Heart right ventricle (tissue), 16 donors: ENCODE results near the gene FRMD4B. TPM values are rescaled to one million over a fixed set of nuclear protein-coding genes. Genes with fewer than 3 reads are reported as not detected.

Source experiments
- ATAC-seq, 8 donors: fragments of 200-7000 bp; cut with Tn5 transposase; one replicate each; pipeline ENCODE4 v1.9.1; 2020; ENCODE audit warnings: mild to moderate bottlenecking in 8 of 8, moderate library complexity in 8 of 8, moderate number of reproducible peaks in 1 of 8
- DNase-seq, 2 donors: peaks; one replicate each; pipeline ENCODE4 v3.0.0-alpha.2; 2020
- H3K27ac ChIP-seq, 10 donors: fragments of 200-600 bp; sonication (generic) in 2 of 10; one replicate each; pipeline versions ENCODE4 v1.5.0 to v1.8.0; 2020 to 2022; ENCODE audit warnings: mild to moderate bottlenecking in 3 of 10
- H3K27me3 ChIP-seq, 7 donors: fragments of 200-600 bp; one replicate each; pipeline ENCODE4 v1.8.0; 2021 to 2022; ENCODE audit warnings: mild to moderate bottlenecking in 2 of 7
- H3K36me3 ChIP-seq, 9 donors: fragments of 200-600 bp; sonication (generic) in 1 of 9; one replicate each; pipeline versions ENCODE4 v1.5.0 to v1.8.0; 2020 to 2022; ENCODE audit warnings: mild to moderate bottlenecking in 2 of 9
- H3K4me1 ChIP-seq, 9 donors: fragments of 200-600 bp; sonication (generic) in 1 of 9; one replicate each; pipeline versions ENCODE4 v1.5.0 to v1.8.0; 2020 to 2022; ENCODE audit warnings: mild to moderate bottlenecking in 4 of 9
- H3K4me3 ChIP-seq, 10 donors: fragments of 200-600 bp; sonication (generic) in 2 of 10; one replicate each; pipeline versions ENCODE4 v1.5.0 to v1.8.0; 2020 to 2022; ENCODE audit warnings: mild to moderate bottlenecking in 7 of 10, moderate library complexity in 2 of 10
- H3K9me3 ChIP-seq, 11 donors: fragments of 200-600 bp in 10 of 11; sonication (generic) in 2 of 11; one replicate each; pipeline versions ENCODE4 v1.5.0 to v1.8.0; 2013 to 2022; ENCODE audit warnings: mild to moderate bottlenecking in 2 of 11, control low read depth in 1 of 11, moderate library complexity in 1 of 11
- CTCF ChIP-seq, 9 donors: fragments of 200-600 bp; sonication (generic) in 2 of 9; IDR thresholded peaks; one replicate each; pipeline versions ENCODE4 v1.5.0 to v1.8.0; 2021 to 2022; ENCODE audit warnings: antibody characterized with exemption in 9 of 9, mild to moderate bottlenecking in 5 of 9, moderate library complexity in 1 of 9
- WGBS, 2 donors: extraction: QIAGEN DNeasy Blood & Tissue Kit; methylation state at CpG; one replicate each; pipeline ENCODE4 v1.1.7; 2013; ENCODE audit warnings: inconsistent platforms in 1 of 2; 5-methylcytosine and 5-hydroxymethylcytosine counted together
- intact Hi-C, 10 donors: fragments of 100-400 bp; cut with DNase I; formaldehyde crosslinking; loops; one replicate each; pipeline versions ENCODE4 v1.11.1 to v1.14.2; 2022
- polyA plus RNA-seq, 2 donors: library from polyadenylated mRNA; stranded (reverse); fragments of 200-250 nt; gene quantifications; one replicate each; pipeline ENCODE4 v1.2.3, GENCODE V29; 2013
- total RNA-seq, 10 donors: library from RNA; stranded (reverse); fragmentation: NEBNext Ultra II Directional in 3 of 10; extraction: Animal tissue kit (Norgen Biotek cat#: 25700) in 3 of 10; gene quantifications; one replicate each; pipeline versions ENCODE4 v1.2.1 to v1.2.4, GENCODE V29; 2021 to 2023
- donor health status: Arrhythmogenic right ventricular cardiomyopathy.
- donor health status: ischemic (EF 13 %, LVEDD 7.1; RV severe dilation, severe dysfunction).
- donor health status: healthy with polysubstance abuse.
- donor health status: DM: no; HTN: yes; CAD: no.
- donor health status: DM: no; HTN: no; CAD: no.
- donor health status: ischemic (EF 25% LVEDD 6.9; RV normal size, moderate dysfunction).
- donor health status: ischemic (EF 25% LVEDD 5.7; RV mildly dilated, moderate dysfunction).
- donor health status: healthy.
- donor health status: DM: yes; HTN: yes; CAD: no.
- donor health status: Ischemic cardiomyopathy.
- donor health status: ischemic (EF 35%, LVEDD 5.7; RV mildly dilated, moderate dysfunction).
- donor health status: nonischemic (EF 11% LVEDD 7.7; RV severe dilation, severe dysfunction).
- donor health status: DM: yes; HTN: yes; CAD: no.
- donor health status: PGD.
- donor health status: ischemic (EF 29% LVEDD 5.4; RV normal size, mild dysfunction).
- donor health status: nonischemic (EF 23%, LVEDD 6.1; RV moderate dilation, normal function).

The FRMD4B gene
- total and polyA plus RNA-seq, 12 donors = 4.1 to 31.0 (median 16.7) TPM

- peak in 1 of 8 donors; percentile 6 for ATAC-seq
- Histone ChIP-seq H3K36me3 (peaks cover 0 to 96% (median 17%) of the 10 kb centered on the region in 9 donors), H3K9me3 (no peaks in the 10 kb centered on the region), H3K4me3 (no peak overlapping the region), H3K27me3 (no peaks in the 10 kb centered on the region), H3K4me1 (peaks cover 8 to 66% (median 43%) of the 10 kb centered on the region in 9 donors), H3K27ac (peak overlapping the region in 2 of 10 donors; percentile 20)
- TF ChIP-seq CTCF (IDR thresholded peaks at IDR 0.05) = no peak
- intact Hi-C loops = loop anchor here in 1 of 10 donors (5.0 kb wide), 1 partner anchor 128 kb away; no protein-coding TSS in a partner anchor
- no peak for DNase-seq
- 62 to 74% methylated on average over 5 of the region's 5 CpGs for WGBS, 2 donors
These were observed 206.8 kb downstream of the FRMD4B start for GRCh38 chr3:69178838-69179739.

GRCh38 chr3:69178082-69178481 is 207.8 kb downstream of the FRMD4B start:
- TF ChIP-seq CTCF (IDR thresholded peaks at IDR 0.05) = no peak
- H3K9me3 ChIP-seq = no peaks in the 10 kb centered on the region
- 90 to 95% methylated on average over 4 of the region's 4 CpGs for WGBS, 2 donors
- ATAC-seq (no peak), DNase-seq (no peak)
- H3K27ac ChIP-seq = no peak overlapping the region
- peaks cover 8 to 71% (median 44%) of the 10 kb centered on the region in 9 donors for H3K4me1 ChIP-seq
- no peaks in the 10 kb centered on the region for H3K27me3 ChIP-seq
- intact Hi-C loops = loop anchor here in 1 of 10 donors (5.0 kb wide), 1 partner anchor 129 kb away; no protein-coding TSS in a partner anchor
- peaks cover 0 to 95% (median 17%) of the 10 kb centered on the region in 9 donors for H3K36me3 ChIP-seq
- H3K4me3 ChIP-seq = no peak overlapping the region

DNA sequence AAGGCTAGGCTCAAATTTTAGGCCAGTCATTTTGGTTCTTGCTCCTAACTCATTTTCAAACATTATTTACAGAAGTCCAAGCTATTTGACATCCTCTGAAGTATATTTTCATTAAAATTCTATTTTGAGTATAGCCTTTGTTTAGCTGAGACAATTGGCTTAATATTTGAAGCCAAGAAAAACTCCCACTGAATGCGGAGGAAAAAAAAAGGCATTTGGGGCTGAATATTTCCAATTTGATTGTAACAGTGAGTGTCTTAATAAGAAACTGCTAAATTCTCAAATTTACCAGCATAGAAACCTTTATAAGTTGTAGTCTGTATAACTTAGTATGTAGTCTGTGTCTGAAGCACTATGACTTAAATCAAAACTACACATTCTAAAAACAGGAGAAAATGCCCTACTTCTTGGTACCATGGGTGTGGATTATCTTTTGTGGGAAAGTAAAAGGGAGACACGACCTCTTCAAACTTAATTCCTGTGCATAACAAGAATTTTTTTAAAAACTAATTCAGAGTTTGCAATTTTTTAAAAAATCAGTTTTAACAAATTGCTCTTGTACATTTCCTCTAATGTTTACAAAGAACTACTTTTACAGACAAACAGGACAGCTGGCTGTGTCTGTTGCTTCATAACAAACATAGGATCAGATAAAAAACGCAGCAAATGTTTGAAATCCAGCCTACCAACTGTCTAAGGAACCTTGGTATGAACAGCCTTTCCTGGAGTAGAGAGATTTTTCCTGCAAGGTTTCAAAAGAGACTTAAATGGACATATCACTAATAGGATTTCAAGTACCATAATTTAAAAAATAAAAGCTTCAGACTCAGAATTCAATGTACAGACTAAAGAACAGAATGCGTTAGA is 210.8 kb downstream of the FRMD4B start:
- Histone ChIP-seq H3K36me3 (peaks cover 0 to 95% (median 14%) of the 10 kb centered on the region in 9 donors), H3K9me3 (no peaks in the 10 kb centered on the region), H3K27me3 (no peaks in the 10 kb centered on the region), H3K4me3 (no peak overlapping the region), H3K4me1 (peaks cover 5 to 51% (median 28%) of the 10 kb centered on the region in 9 donors), H3K27ac (peak overlapping the region in 6 of 10 donors; percentile 15 to 60 (median 42))
- peak in 1 of 8 donors; percentile 28 for ATAC-seq
- TF ChIP-seq CTCF (IDR thresholded peaks at IDR 0.05) = no peak
- no peak for DNase-seq
- WGBS, 2 donors = 67% methylated on average over 4 of the region's 4 CpGs
- intact Hi-C loops = loop anchor here in 1 of 10 donors (5.0 kb wide), 1 partner anchor 132 kb away; no protein-coding TSS in a partner anchor

GRCh38 chr3:69174445-69174844 is 211.4 kb downstream of the FRMD4B start:
- H3K9me3 ChIP-seq = no peaks in the 10 kb centered on the region
- DNase-seq (no peak), ATAC-seq (no peak)
- no peak for TF ChIP-seq CTCF (IDR thresholded peaks at IDR 0.05)
- WGBS, 2 donors = 52 to 57% methylated on average over 2 of the region's 2 CpGs
- H3K36me3 ChIP-seq = peaks cover 0 to 95% (median 11%) of the 10 kb centered on the region in 9 donors
- no peak overlapping the region for H3K4me3 ChIP-seq
- intact Hi-C loops = no loop called here
- H3K27ac ChIP-seq = peak overlapping the region in 5 of 10 donors; percentile 15 to 60 (median 44)
- H3K4me1 ChIP-seq = peaks cover 5 to 45% (median 24%) of the 10 kb centered on the region in 9 donors
- H3K27me3 ChIP-seq = no peaks in the 10 kb centered on the region
